ENCODE data around the gene PBLD. TPM values are rescaled to one million over a fixed set of nuclear protein-coding genes. Genes with fewer than 3 reads are reported as not detected.

The PBLD gene
- total RNA-seq, 1 experiment from 2014 or later = 2.4 TPM

- no peak for ATAC-seq
- POLR2A ChIA-PET = no interaction called here
- H3K4me3 Mint-ChIP-seq = no peak overlapping the region
These were observed 71.4 kb downstream of the PBLD start for GRCh38 chr10:68261132-68261856.

DNA sequence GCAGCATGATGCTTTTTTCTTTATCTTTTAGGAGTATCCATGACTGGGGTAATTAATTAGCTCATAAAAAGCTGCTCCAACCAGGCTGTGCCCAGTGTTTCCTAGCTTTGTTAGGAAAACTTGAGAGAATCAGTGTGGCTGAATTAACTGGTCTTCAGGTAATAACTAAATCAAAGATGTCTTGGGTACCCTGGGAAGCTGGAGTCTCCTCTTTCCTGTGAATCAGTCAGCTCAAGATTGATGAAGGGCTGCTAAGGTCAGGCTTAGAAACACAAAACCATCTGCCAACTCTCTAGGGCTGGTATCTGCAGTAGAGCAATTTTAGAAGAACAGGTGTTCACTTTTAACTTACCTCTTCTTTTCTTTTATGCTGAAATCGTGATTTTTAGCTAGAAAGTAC lies 79.4 kb downstream of the PBLD start:
- Mint-ChIP-seq H3K4me1 (peaks cover 18% of the 10 kb centered on the region), H3K4me3 (no peak overlapping the region), H3K27me3 (ENCODE audit: low read depth) (peaks cover 88% of the 10 kb centered on the region), H3K27ac (no peak overlapping the region), H3K9me3 (no peaks in the 10 kb centered on the region), H3K36me3 (no peaks in the 10 kb centered on the region)
- CTCF ChIA-PET = interaction anchor here (0.5 to 1.6 kb wide), 4 partner anchors 41 to 301 kb away, joined by 3 to 7 read pairs (median 4); no protein-coding TSS in a partner anchor
- ATAC-seq = no peak
- POLR2A ChIA-PET = no interaction called here
- no peak for DNase-seq (ENCODE audit: low spot score)
- TF ChIP-seq JUN (CRISPR knock-in tag; IDR thresholded peaks at IDR 0.05) (no peak), E2F5 (CRISPR knock-in tag; IDR thresholded peaks at IDR 0.05) (no peak), TCF7 (CRISPR knock-in tag; IDR thresholded peaks at IDR 0.05; ENCODE audit: low read depth) (no peak), ZNF671 (CRISPR knock-in tag; IDR thresholded peaks at IDR 0.05) (no peak), NR2C2 (CRISPR knock-in tag; IDR thresholded peaks at IDR 0.05) (no peak), GRHL2 (CRISPR knock-in tag; IDR thresholded peaks at IDR 0.05; ENCODE audit: insufficient replicate concordance, severe bottlenecking) (no peak), NFATC4 (CRISPR knock-in tag; IDR thresholded peaks at IDR 0.05) (no peak), ZMAT4 (CRISPR knock-in tag; IDR thresholded peaks at IDR 0.05) (no peak), FOXK1 (CRISPR knock-in tag; IDR thresholded peaks at IDR 0.05) (no peak), NR1H2 (CRISPR knock-in tag; IDR thresholded peaks at IDR 0.05) (no peak), NR3C1 (CRISPR knock-in tag; conservative IDR thresholded peaks at IDR 0.05; ENCODE audit: low read depth) (no peak)
- TF ChIP-seq, protein P1, sequence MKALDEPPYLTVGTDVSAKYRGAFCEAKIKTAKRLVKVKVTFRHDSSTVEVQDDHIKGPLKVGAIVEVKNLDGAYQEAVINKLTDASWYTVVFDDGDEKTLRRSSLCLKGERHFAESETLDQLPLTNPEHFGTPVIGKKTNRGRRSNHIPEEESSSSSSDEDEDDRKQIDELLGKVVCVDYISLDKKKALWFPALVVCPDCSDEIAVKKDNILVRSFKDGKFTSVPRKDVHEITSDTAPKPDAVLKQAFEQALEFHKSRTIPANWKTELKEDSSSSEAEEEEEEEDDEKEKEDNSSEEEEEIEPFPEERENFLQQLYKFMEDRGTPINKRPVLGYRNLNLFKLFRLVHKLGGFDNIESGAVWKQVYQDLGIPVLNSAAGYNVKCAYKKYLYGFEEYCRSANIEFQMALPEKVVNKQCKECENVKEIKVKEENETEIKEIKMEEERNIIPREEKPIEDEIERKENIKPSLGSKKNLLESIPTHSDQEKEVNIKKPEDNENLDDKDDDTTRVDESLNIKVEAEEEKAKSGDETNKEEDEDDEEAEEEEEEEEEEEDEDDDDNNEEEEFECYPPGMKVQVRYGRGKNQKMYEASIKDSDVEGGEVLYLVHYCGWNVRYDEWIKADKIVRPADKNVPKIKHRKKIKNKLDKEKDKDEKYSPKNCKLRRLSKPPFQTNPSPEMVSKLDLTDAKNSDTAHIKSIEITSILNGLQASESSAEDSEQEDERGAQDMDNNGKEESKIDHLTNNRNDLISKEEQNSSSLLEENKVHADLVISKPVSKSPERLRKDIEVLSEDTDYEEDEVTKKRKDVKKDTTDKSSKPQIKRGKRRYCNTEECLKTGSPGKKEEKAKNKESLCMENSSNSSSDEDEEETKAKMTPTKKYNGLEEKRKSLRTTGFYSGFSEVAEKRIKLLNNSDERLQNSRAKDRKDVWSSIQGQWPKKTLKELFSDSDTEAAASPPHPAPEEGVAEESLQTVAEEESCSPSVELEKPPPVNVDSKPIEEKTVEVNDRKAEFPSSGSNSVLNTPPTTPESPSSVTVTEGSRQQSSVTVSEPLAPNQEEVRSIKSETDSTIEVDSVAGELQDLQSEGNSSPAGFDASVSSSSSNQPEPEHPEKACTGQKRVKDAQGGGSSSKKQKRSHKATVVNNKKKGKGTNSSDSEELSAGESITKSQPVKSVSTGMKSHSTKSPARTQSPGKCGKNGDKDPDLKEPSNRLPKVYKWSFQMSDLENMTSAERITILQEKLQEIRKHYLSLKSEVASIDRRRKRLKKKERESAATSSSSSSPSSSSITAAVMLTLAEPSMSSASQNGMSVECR (CRISPR knock-in tag; IDR thresholded peaks at IDR 0.05; ENCODE audit: borderline replicate concordance) = no peak
- TF ChIP-seq, protein P2, sequence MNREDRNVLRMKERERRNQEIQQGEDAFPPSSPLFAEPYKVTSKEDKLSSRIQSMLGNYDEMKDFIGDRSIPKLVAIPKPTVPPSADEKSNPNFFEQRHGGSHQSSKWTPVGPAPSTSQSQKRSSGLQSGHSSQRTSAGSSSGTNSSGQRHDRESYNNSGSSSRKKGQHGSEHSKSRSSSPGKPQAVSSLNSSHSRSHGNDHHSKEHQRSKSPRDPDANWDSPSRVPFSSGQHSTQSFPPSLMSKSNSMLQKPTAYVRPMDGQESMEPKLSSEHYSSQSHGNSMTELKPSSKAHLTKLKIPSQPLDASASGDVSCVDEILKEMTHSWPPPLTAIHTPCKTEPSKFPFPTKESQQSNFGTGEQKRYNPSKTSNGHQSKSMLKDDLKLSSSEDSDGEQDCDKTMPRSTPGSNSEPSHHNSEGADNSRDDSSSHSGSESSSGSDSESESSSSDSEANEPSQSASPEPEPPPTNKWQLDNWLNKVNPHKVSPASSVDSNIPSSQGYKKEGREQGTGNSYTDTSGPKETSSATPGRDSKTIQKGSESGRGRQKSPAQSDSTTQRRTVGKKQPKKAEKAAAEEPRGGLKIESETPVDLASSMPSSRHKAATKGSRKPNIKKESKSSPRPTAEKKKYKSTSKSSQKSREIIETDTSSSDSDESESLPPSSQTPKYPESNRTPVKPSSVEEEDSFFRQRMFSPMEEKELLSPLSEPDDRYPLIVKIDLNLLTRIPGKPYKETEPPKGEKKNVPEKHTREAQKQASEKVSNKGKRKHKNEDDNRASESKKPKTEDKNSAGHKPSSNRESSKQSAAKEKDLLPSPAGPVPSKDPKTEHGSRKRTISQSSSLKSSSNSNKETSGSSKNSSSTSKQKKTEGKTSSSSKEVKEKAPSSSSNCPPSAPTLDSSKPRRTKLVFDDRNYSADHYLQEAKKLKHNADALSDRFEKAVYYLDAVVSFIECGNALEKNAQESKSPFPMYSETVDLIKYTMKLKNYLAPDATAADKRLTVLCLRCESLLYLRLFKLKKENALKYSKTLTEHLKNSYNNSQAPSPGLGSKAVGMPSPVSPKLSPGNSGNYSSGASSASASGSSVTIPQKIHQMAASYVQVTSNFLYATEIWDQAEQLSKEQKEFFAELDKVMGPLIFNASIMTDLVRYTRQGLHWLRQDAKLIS (CRISPR knock-in tag; IDR thresholded peaks at IDR 0.05; ENCODE audit: borderline replicate concordance) = no peak
- TF ChIP-seq, protein P3, sequence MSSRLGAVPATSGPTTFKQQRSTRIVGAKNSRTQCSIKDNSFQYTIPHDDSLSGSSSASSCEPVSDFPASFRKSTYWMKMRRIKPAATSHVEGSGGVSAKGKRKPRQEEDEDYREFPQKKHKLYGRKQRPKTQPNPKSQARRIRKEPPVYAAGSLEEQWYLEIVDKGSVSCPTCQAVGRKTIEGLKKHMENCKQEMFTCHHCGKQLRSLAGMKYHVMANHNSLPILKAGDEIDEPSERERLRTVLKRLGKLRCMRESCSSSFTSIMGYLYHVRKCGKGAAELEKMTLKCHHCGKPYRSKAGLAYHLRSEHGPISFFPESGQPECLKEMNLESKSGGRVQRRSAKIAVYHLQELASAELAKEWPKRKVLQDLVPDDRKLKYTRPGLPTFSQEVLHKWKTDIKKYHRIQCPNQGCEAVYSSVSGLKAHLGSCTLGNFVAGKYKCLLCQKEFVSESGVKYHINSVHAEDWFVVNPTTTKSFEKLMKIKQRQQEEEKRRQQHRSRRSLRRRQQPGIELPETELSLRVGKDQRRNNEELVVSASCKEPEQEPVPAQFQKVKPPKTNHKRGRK (CRISPR knock-in tag; IDR thresholded peaks at IDR 0.05; ENCODE audit: borderline replicate concordance) = no peak
- TF ChIP-seq, protein P4, sequence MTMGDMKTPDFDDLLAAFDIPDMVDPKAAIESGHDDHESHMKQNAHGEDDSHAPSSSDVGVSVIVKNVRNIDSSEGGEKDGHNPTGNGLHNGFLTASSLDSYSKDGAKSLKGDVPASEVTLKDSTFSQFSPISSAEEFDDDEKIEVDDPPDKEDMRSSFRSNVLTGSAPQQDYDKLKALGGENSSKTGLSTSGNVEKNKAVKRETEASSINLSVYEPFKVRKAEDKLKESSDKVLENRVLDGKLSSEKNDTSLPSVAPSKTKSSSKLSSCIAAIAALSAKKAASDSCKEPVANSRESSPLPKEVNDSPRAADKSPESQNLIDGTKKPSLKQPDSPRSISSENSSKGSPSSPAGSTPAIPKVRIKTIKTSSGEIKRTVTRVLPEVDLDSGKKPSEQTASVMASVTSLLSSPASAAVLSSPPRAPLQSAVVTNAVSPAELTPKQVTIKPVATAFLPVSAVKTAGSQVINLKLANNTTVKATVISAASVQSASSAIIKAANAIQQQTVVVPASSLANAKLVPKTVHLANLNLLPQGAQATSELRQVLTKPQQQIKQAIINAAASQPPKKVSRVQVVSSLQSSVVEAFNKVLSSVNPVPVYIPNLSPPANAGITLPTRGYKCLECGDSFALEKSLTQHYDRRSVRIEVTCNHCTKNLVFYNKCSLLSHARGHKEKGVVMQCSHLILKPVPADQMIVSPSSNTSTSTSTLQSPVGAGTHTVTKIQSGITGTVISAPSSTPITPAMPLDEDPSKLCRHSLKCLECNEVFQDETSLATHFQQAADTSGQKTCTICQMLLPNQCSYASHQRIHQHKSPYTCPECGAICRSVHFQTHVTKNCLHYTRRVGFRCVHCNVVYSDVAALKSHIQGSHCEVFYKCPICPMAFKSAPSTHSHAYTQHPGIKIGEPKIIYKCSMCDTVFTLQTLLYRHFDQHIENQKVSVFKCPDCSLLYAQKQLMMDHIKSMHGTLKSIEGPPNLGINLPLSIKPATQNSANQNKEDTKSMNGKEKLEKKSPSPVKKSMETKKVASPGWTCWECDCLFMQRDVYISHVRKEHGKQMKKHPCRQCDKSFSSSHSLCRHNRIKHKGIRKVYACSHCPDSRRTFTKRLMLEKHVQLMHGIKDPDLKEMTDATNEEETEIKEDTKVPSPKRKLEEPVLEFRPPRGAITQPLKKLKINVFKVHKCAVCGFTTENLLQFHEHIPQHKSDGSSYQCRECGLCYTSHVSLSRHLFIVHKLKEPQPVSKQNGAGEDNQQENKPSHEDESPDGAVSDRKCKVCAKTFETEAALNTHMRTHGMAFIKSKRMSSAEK (CRISPR knock-in tag; IDR thresholded peaks at IDR 0.05; ENCODE audit: borderline replicate concordance) = no peak

More at GRCh38 chr10:68261132-68261856, 71.4 kb downstream of the PBLD start:
- Mint-ChIP-seq H3K27me3 (ENCODE audit: low read depth) (peaks cover 23% of the 10 kb centered on the region), H3K4me1 (peaks cover 2% of the 10 kb centered on the region), H3K9me3 (peaks cover 17% of the 10 kb centered on the region), H3K27ac (no peak overlapping the region), H3K36me3 (peaks cover 8% of the 10 kb centered on the region; the same call in 1 of the 2 replicates)
- TF ChIP-seq NFYB (CRISPR knock-in tag; conservative IDR thresholded peaks at IDR 0.05; ENCODE audit: low read depth) = no peak
- TF ChIP-seq, protein P5, sequence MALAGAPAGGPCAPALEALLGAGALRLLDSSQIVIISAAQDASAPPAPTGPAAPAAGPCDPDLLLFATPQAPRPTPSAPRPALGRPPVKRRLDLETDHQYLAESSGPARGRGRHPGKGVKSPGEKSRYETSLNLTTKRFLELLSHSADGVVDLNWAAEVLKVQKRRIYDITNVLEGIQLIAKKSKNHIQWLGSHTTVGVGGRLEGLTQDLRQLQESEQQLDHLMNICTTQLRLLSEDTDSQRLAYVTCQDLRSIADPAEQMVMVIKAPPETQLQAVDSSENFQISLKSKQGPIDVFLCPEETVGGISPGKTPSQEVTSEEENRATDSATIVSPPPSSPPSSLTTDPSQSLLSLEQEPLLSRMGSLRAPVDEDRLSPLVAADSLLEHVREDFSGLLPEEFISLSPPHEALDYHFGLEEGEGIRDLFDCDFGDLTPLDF (CRISPR knock-in tag; IDR thresholded peaks at IDR 0.05) = no peak
- DNase-seq (ENCODE audit: low spot score) = no peak
- CTCF ChIA-PET = no interaction called here

All from WTC11 (cell line).